H1 (cell line): ENCODE data around the gene SMPD2. TPM values are rescaled to one million over a fixed set of nuclear protein-coding genes. Genes with fewer than 3 reads are reported as not detected.

ENCODE experiments used
- EP300 ChIP-seq, 2 experiments: IDR thresholded peaks; 1 replicate in 1 of 2; 2 replicates in 1 of 2; pipeline ENCODE4 v1.6.1; 2011 to 2012; ENCODE audit warnings: low read depth in 2 of 2, low read length in 2 of 2, mild to moderate bottlenecking in 2 of 2, borderline replicate concordance in 1 of 2, inconsistent platforms in 1 of 2, moderate library complexity in 1 of 2
- POLR2A ChIP-seq, 2 experiments: IDR thresholded peaks; 1 replicate in 1 of 2; 2 replicates in 1 of 2; pipeline ENCODE4 v1.6.1; 2011; ENCODE audit warnings: low read depth in 2 of 2, low read length in 2 of 2, mild to moderate bottlenecking in 2 of 2; ENCODE audit errors: control extremely low read depth in 1 of 2
- polyA plus RNA-seq, 7 experiments: library from polyadenylated mRNA; depleted of rRNA in 3 of 7; stranded (reverse) in 5 of 7; unstranded in 2 of 7; fragments of >200 nt in 5 of 7; fragments of 200-250 nt in 2 of 7; gene quantifications; 1 replicate in 5 of 7; 2 replicates in 1 of 7; 4 replicates in 1 of 7; pipeline versions ENCODE4 v1.2.1 to v1.2.3, GENCODE V29; 2011 to 2013; ENCODE audit warnings: missing spikeins in 2 of 7, mixed read lengths in 2 of 7
- total RNA-seq: library from RNA; stranded (reverse); fragmentation: NEBNext Ultra II Directional; extraction: Animal tissue kit (Norgen Biotek cat#: 25700); gene quantifications from 2 replicates; pipeline ENCODE4 v1.2.1, GENCODE V29; 2021

The SMPD2 gene
- total and polyA plus RNA-seq, 2 of the 8 experiments (the other 6 are each of a cell fraction or from before 2014, with no cell fraction given): 11.5 to 17.2 TPM

DNA sequence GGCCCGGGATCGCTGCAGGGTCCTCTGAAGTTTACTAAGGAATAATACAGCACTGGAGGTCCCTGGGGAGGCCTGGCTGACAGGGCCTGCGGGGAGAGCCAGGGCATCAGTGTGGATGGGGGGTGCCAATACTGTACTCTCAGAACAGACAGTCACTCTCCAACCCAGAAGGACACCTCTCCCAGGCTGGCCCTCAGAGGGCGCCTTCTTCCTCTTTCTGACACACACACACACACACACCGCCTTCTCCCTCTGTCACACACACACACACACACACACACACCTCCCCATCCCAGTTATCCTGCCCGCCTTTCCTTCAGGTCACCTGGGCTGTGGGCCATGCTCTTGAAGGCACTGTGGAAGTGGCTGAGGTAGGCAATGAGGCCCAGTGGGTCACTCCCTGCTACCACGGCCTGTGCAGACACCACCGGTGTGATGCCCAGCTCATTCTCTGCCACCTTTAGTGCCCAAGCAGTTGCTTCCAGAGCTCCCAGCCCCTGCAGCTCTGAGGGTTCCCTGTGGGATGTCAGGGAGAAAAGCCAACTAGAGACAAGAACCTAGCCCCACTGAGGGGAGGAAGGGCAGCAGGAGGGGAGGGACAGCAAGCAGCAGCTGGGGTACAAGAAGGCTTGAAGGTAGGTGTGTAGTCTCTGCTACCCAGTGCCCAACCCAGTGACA is 7.5 kb downstream of the SMPD2 start (continued):
- TF ChIP-seq POLR2A (IDR thresholded peaks at IDR 0.05; ENCODE audit: control extremely low read depth in 1 of 2, low read depth in 2 of 2, low read length in 2 of 2) (0 out of 3 replicates have a peak, but pooled peaks of 1 of the 2 experiments have one; percentile 7), EP300 (IDR thresholded peaks at IDR 0.05; ENCODE audit: borderline replicate concordance in 1 of 2, low read depth in 2 of 2, low read length in 2 of 2) (no peak)
- TF ChIP-seq, all 59 proteins: peak for 4
